Hindlimb muscle (tissue), 1 donor: ENCODE data around the gene LRCH4. TPM values are rescaled to one million over a fixed set of nuclear protein-coding genes. Genes with fewer than 3 reads are reported as not detected.
A peak's percentile ranks its signal among the peaks of the same experiment; 100 is the strongest.

Experiments used
- DNase-seq: peaks from one replicate; pipeline ENCODE4 v3.0.0-alpha.2; 2013
- polyA plus RNA-seq: library from polyadenylated mRNA; unstranded; fragments of 120-200 nt; gene quantifications from one replicate; pipeline ENCODE4 v1.2.1, GENCODE V29; 2013; ENCODE audit not compliant: insufficient read length

The LRCH4 gene, protein sequence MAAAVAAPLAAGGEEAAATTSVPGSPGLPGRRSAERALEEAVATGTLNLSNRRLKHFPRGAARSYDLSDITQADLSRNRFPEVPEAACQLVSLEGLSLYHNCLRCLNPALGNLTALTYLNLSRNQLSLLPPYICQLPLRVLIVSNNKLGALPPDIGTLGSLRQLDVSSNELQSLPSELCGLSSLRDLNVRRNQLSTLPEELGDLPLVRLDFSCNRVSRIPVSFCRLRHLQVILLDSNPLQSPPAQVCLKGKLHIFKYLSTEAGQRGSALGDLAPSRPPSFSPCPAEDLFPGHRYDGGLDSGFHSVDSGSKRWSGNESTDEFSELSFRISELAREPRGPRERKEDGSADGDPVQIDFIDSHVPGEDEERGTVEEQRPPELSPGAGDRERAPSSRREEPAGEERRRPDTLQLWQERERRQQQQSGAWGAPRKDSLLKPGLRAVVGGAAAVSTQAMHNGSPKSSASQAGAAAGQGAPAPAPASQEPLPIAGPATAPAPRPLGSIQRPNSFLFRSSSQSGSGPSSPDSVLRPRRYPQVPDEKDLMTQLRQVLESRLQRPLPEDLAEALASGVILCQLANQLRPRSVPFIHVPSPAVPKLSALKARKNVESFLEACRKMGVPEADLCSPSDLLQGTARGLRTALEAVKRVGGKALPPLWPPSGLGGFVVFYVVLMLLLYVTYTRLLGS
- 31.9 TPM for polyA plus RNA-seq

DNA sequence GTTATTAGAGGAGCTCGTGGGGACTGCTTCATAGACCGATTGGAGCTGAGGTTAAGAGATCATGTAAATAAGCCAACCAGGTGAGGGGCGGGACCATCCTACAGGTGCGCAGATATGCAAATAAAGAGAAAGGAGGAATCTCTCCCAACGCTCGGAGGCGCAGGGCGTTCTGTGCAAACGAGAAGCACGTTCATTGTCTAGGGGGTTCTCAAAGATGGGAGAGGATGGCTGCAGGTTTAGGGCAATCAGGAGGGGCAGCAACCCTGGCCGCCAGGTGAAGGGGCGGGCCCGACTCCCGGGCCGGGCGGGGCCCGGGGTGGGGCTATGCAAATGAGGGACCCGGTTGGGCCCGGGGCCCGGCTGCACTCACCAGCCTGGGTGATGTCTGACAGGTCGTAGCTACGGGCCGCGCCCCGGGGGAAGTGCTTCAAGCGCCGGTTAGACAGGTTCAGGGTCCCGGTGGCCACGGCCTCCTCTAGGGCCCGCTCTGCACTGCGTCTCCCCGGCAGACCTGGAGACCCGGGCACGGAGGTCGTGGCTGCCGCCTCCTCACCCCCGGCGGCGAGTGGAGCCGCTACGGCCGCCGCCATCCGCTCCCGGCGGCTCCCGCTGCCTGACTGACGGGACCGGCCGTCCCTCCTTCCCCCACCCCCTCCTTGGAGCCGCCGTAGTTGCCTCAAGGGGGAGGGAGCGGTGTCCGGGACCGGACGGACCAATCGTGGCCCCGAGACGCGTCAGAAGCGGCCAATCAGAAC, at the start of gene LRCH4:
Gene LRCH4, minus strand, starts transcription at position 619 of the 755 bp plus-strand sequence. Its CDS starts 29 bp downstream, at position 590.
- no peak for DNase-seq

DNA sequence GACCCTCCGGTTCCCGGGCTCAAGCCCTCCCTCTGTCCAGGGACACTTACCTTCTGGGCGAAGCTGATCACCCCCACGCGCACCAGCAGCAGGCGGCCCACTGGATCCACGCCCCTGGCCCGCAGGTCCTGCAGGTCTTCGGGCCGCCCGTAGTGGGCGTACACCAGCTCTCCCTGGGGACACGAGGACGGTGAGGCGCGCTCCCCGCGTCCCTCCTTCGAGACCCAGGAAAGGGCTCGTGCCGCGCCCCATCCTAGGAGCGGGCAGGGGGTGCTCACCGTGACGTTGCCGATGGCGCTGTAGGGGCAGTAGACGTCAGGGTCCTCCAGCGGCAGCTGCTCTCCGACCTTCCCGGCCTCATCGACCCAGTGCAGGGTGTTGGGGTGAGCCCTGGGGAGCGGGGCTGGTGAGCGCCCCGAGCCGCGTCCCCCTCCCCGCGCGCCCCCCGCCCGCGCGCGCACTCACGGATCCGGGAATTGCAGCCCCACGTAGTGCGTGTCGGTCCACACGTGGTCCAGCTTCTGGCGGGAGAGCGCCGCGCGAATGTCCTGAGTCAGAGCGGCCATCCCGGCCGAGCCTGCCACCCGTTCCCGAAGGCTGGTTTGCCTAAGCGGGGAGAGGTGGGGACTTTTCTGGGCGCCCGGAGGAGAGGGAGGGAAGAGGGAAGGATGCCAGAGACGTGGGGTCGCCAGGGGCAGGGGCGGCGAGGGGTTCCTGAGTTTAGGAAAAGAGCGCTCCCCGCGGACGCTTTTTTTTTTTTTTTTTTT, 47.2 kb upstream of the LRCH4 start:
- DNase-seq, result peak; percentile 57

DNA sequence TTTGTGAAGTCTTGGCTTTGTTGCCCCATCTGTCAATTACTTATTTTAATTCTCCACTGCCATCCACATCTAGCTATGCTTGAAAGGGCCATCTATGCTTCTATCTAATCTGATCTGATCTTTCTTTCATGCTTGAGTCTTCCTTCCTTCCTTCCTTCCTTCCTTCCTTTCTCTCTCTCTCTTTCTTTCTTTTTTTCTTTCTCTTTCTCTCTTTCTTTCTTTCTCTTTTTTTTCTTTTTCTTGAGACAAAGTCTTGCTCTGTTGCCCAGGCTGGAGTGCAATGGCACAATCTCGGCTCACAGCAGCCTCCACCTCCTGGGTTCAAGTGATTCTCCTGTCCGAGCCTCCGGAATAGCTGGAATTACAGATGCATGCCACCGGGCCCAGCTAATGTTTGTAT, 44.1 kb upstream of the LRCH4 start:
- no peak for DNase-seq

DNA sequence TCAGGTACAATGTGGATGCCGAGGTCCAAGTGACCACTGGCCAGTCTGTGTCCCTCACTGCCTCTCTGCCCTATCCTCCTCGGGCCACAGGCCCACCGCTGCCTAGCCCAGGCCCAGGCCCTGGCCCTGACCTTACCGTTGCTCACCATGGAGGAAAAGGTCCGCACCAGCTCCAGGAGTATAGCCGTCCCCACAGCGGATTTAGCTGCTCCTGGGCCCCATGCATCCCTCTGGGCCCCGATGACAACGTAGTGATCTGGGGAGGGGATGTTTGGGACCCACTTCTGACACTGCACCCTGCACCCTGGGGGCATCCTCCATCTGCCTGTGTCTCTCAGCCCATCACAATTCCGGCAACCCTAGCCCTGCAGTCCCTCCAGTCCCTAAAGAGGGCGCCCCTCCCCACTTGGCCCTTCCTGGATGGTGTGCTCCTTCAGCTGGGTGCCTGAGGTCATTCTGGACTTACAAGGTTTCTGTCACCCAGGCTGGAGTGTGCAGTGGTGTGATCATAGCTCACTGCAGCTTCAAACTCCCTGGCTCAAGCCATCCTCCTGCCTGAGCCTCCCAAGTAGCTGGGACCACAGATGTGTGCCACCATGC, 43.3 kb upstream of the LRCH4 start:
- no peak for DNase-seq

DNA sequence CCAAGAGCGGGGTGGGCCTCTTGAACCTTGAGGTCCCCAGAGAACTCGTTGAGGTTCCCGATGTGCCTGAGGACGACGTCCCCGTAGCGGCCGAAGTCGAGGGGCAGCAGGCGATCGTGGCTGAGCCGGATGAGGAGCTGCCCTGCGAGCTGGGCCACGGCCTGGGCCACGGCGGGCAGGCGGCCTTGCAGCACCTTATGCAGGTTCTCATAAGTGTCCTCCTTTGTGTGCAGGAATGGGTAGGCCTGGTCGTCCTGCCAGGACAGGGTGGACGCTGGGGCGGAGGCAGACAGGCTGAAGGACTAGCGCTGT, 41.3 kb upstream of the LRCH4 start:
- no peak for DNase-seq

DNA sequence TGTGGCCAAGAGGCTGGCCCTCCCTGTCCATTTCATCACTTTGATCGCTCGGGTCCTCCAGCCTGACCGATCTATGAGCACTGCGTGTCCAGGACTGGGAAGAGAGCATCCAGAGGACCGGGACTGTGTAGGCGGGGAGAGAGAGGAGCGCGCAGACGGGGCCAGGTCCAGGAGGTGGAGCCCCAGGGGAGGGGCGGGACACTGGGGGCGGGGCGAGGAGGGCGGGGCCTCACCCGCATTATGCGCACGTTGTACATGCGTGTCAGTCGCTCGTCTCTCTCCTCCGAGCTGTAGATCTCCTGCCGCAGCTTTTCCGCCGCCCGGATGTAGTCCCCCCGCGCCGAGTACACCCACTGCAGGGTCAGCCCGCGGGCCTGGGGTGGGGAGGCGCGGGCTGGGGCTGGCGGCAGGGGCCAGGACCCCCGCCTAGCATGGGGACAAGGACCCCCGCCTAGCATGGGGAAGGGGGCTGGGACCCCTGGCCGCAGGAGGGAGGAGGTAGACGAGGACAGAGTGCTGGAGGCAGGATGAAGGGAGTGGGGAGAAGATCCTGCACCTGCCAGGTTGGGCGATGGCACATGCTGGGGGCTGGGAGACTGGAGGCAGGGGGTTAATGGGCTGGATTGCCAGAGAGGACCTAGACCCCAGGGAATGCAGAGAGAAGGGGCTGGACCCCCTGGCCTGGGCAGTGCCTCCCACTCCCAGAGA, 40.8 kb upstream of the LRCH4 start:
- peak; percentile 58 for DNase-seq

DNA sequence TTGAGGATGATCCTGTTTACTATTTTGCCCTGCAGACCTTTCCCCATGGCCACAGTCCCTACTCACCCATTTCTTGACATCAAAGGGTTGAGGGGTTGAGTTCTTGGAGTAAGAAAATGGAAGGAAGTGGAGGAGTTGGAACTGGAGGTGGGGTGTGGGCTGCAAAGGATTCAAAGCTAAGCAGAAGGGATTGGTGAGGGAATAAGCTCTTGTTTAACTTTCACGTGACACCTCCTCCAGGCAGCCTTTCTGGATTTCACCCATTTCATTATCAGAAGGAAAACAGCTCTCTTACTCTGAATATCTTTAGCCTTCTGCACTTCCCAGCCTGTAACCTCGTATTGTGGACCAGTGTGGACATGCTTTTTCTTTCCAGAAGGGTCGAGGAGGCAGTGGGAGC, 40.1 kb upstream of the LRCH4 start:
- no peak for DNase-seq

DNA sequence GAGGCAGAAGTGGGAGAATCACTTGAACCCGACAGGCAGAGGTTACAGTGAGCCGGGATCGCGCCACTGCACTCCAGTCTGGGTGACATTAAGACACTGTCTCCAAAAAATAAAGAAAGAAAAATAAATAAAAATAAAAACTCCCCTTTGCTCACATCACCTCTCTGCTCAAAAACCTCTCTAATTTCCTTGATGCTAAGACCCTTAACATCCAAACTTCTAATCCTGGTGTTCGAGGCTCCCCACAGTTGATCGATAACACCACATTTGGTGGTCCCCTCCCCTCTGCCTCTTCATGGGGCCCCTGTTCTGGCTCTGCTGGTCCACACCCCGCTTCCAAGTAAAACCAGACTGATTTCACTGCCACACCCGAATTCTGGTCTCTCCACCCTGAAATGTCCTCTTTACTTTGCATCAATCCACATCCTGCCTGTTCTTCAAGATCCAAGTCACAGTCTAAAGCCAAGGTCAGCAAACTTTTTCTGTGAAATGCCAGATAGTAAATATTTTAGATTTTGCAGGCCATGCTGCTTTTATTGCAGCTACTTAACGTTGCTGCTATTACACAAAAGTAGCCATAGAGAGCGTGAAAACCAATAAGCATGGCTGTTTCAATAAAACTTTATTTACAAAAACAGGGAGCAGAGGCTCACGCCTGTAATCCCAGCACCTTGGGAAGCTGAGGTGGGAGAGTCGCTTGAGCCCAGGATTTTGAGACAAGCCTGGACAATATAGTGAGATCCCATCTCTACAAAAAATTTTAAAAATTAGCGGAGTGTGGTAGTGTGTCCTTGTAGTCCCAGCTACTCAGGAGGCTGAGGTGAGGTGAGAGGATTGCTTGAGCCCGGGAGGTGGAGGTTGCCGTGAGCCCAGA, 38.3 kb upstream of the LRCH4 start:
- DNase-seq, result no peak

DNA sequence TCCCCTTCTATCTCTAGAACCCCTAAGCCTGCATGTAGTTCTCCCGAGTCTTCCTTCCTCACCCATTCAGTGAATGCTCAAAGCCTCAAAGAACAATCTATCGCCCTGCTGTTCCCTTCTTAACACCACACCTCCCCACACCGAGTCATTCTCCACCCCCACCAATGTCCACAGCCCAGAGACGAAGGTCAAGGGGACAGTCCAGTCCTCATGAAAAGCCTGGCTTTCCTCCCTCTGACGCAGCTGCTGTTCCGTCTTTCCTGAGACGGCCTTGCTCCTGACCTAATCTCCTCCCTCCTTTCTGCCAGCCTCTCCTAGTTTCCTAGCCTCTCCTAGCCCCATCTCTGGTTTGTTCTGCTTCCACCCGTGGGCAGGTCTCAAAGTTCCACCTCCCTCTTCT, 35.6 kb upstream of the LRCH4 start:
- DNase-seq, result no peak

DNA sequence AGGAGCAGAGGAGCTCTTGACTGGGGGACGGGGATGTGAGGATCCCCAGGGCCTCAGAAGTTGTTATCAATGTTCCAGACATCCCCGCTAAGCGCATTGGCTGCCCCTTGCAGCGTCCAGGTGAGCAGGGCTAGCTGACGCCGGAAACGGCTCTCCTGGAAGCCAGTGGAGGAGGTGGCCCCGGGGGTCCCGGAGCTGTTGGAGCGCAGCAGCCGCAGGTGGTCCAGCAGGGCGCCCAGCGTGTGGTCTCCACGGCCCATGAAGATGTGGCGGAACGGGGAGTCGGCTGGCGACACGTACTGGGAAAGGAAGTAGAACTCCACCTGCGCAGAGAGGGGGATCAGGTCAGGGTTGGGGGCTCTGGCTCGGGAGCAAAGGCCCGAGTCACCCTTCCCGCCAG, 34.9 kb upstream of the LRCH4 start:
- DNase-seq, result no peak

DNA sequence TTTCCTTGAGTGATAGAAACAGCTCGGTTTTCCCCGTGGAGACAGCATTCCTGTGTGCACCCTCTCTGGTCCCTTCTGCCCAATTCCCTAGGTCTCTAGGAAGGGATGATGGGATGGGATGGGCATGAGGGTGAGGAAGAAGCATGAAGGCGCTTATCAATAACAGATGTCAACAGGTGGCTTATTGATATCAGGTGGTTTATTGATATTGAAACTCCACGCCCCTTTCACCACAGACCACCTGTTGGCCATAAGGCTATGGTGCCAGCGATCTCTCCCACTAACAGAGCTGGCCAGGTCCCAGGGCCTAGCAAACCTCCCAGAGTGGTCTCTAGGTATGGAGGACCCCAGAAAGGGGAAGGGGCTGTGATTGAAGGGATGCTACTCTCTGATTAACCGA, 34.3 kb upstream of the LRCH4 start:
- DNase-seq, result no peak

DNA sequence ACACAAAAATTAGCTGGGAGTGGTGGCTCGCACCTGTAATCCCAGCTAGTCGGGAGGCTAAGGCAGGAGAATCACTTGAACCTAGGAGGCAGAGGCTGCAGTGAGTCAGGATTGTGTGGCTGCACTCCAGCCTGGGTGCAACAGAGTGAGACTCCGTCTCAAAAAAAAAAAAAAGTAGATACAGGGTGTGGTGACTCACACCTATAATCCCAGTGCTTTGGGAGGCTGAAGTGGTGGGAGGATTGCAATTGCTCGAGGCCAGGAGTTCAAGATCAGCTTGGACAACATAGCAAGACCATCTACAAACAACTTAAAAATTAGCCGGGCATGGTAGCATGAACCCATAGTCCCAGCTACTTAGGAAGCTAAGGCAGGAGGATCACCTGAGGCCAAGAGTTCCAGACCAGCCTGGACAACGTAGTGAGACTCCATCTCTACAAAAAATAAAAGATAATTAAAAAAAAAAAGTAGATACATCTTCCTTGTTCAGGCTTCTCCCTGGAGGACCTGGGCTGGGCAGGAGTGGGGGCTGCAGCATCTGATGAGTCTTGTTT, 28.5 kb upstream of the LRCH4 start:
- DNase-seq, result no peak

DNA sequence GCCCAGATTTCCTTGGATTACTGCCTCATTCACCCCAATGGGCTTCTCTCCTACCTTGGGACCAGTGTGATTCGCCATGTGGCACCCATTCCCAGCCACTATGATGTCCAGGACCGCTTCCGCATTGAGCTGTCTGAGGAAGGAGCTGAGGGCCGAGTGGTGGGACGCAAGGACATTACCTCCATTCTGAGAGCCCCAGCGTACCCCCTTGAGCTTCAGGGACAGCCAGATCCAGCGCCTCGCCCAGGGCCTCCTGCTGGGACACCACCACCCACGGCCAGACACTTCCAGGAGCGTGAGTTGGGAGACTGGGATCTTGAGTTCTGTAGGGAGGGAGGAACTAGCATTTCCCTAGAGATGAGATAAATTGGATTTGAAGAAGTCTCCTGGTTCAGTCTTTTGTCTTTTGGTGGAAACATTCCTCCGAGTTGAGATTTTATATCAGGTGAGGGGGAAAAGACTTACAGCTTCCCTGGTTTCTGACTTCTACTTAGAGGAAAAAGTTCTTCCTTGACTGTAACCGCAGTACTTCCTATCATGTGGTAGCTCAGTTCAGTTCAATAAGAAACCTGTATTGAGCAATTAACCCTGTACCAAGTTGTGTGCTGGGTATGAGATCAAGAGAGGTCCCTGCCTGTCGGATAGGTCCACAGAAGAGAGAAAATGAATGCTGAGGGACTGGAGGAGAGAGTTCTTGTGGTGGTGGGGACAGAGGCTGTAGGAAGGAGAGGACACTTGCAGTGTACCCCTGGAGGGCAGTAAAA, 27.7 kb upstream of the LRCH4 start:
- no peak for DNase-seq

DNA sequence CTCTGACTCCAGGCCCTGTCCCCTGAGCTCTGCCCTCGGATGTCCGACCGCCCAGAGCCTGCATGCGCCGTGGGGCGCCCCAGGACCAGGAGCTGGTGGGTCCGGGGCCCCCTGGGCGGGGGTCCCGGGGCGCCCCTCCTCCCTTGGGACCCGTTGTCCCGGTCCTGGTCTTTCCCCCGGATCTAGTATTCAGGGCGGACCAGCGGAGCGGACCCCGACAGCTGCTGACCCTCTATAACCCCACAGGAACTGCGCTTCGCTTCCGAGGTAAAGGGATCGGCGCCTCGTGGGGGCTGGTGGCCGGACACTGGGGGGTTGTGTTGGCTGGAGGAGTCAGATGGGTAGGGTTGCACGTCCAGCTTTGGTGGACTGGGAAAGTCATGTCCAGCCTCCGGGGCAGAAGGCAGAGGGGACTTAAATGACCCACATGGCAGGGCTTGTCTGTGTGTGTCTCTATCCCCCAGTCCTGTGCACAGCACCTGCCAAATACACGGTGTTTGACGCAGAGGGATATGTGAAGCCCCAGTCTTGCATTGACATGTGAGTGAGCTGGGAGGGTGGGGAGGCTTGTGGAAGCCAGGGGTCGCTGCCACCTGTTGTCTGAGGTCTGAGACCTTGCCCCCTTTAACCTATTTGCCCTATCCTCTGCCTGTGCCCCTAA, 26.9 kb upstream of the LRCH4 start:
- DNase-seq, result no peak

DNA sequence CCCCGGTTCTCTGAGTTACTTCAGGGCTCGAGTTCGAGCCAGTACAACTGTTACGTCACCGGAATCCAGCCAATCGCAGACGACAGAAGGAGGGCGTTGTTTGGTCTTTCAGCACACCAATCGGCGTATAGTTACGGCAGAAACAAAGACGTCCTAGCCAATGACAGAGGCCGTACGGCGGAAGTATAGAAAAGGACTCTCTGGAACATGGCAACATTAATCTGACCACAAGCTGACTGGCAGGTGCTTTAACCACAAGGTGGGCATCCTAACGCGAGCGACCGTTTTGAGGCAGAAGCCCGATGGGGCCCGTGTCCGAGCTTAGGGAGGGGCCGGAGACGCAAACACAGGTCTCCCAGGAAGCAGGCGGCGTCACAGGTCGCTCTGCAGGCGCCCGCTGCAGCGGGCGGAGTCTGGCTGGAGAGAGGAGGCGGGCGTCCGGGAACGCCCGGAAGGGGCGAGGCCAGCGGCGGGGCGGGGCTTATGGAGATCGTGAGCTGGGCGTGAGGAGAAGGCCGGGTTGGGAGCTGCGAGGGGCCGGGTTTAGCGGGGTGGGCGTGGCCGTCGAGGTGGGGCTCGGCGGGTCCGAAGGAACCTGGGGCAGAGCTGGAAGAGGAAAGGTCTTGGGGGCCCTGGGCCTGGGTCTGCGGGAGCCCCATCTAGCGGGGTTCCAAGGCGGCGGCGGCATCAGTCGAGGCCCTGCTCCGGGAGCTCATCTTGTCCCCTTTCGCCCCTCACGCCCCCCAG, 26.2 kb upstream of the LRCH4 start, which contains the start of gene MOSPD3:
Gene MOSPD3, plus strand, starts transcription at position 558 of the 747 bp plus-strand sequence. CDS start 252 bp downstream, outside the sequence.
- peak; percentile 99 for DNase-seq

DNA sequence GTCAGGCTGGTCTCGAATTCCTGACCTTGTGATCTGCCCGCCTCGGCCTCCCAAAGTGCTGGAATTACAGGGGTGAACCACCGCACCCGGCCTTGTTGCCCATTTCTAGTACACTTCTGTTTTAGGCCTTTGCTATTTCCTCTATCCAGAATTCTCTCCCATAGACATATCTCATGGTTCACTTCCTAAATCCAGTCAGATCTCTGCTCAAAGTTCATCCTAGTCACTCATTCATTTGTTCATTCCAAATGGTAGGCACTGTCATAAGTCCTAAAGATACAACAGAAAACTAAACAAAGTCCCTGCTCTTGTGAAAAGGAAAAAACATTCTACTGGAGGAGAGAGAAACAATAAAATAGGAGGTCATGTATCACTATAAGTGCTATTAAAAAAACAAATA, 24.0 kb upstream of the LRCH4 start:
- no peak for DNase-seq

DNA sequence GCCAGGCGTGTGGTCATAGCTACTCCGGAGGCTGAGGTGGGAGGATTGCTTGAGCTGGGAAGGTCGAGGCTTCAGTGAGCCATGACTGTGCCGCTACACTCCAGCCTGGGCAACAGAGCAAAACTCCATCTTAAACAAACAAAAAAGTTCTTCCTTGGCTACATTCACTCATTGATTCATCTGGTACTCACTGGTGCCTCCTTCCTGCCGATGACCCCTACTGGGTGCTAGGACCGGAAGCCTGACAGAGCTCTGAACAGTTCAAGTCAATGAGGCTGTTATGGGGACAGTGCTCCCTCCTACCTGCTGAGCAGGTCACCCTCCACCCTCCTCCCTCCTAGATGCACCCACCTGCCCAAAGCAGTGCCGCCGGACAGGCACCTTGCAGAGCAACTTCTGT, 21.2 kb upstream of the LRCH4 start:
- DNase-seq, result no peak

DNA sequence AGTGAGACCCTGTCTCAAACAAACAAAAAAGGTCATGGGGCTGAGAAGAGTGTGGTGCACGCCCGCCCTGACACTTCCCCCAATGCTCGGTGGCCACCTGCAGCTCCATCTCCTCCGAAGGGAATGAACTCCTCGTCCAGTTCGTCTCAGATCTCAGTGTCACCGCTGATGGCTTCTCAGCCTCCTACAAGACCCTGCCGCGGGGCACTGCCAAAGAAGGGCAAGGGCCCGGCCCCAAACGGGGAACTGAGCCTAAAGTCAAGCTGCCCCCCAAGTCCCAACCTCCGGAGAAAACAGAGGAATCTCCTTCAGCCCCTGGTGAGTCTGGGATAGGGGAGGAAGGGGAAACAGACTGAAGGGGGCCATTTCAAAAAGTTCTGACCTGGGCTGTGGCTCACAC, 20.4 kb upstream of the LRCH4 start:
- no peak for DNase-seq
